ENCODE measurements around the gene LYPD3. TPM values are rescaled to one million over a fixed set of nuclear protein-coding genes. Genes with fewer than 3 reads are reported as not detected.
"Not testable (repeated sequence)": the region's sequence is repeated elsewhere in the genome, so short reads cannot be mapped to it uniquely, and the experiment has no call there.

Gene LYPD3
- total RNA-seq, 1 experiment from 2014 or later, result 0.05 TPM

DNA sequence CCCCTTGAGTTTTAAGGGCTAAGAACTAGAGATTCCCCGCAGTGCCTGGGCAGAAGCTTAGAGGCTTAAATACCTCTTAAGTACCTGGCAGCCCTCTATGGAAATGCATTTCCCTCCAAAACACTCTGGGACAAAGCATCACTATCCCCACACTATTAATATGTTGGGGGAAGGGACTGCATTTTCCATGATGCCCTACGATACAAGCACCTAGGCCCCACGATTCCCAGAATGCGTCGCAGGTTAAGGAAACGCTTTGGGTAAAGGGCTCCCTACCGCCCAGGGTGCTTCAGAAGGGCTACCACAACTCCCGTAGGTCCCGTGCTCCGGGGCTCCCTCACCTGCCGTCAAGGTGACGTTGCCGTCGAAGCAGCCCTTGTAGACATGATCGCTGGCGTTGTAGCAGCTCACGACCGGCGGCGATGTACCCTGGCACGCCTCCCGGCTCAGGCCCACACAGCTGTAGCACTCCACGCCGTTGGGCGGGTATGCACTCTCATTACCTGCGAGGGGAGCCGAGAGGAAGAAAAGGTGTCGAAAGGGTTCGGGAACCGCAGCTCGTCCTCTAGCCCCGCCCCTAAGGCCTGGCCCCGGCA is 2.5 kb downstream of the LYPD3 start:
- DNase-seq (ENCODE audit: low spot score), result no peak

GRCh38 chr19:43462383-43462782 is 3.0 kb downstream of the LYPD3 start:
- DNase-seq (ENCODE audit: low spot score), result no peak

GRCh38 chr19:43461303-43461702 is 4.1 kb downstream of the LYPD3 start:
- no peak for DNase-seq (ENCODE audit: low spot score)

DNA sequence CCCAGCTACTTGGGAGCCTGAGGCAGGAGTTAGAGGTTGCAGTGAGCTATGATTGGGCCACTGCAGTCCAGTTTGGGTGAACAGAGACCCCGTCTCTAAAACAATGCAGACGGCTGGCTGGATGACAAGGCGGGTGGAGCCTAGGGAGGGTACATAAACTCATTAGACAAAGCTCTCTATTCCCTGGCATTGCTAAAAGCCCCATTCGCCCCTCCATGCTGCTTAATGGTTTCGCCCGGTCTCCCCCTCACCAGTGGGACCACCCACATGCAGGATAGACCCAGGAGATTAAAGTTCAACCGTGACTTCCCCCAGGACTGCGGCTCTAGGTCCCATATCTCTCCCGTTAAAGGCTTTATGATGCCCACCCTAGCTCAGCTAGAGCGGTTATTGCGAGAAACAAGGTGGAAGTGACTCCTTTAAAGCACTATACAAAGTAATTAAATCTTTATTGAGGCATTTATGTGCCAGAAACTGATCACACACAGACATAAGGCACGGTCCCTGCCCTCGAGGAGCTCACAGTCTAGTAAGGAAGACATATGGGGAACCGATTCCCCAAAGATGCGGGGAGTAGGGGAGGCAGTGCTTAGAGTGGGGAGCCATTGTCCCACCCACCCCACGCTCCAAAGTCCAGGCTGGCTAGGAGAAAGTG is 4.9 kb downstream of the LYPD3 start:
- no peak for DNase-seq (ENCODE audit: low spot score)

- DNase-seq (ENCODE audit: low spot score), result no peak
These were observed 7.6 kb downstream of the LYPD3 start for GRCh38 chr19:43457809-43458208.

DNA sequence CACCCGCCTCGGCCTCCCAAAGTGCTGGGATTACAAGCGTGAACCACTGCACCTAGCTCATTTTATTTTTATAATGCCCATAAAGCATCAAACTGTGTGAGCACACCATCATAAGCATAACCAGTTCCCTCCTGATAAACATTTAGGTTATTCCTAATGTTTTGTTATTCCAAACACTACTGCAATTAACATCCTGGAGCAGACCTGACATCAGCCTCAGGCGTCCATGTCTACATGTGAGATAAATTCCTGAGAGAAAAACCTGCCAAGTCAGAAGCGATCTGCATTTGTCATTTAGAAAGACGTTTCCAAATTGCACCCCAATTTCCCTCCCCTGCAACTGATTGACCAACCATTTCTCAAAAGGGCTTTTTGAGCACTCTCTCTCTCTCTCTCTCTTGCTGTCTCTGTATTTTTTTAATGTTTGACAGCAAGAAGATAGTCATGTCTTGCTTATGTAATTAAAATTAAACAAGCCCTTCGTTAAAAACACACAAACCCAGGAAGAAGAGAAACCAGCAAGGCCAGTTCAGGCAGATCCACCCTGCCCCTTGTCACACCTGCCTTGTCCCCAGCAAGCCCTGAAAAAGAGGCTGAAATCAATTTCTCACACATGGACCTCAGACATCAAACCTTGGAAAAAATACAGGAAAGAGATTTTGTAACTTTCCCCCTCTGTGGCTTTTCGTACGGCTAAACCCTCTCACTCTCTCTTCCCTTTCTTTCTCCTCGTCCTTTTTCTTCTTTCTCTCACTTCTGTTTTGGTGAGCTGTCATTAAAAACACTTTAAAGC is 9.9 kb downstream of the LYPD3 start:
- DNase-seq (ENCODE audit: low spot score), result peak; percentile 61

DNA sequence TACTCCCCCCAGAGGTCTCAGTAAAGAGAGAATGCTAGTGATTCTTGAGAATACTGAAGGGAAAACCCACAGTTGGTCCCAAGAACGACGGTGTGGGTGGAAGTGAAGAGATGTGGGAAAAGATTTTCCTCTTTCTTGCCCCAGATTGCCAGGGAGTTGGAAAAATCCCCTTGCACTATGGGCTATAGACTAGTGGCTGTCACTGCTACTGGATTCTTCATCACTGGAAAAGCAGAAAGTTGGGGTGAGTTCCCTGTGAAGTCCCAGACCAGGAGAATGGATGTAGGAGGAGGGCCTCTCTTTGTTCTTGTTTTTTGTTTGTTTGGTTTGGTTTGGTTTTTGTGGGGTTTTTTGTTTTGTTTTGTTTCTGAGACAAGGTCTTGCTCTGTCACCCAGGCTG is 11.4 kb downstream of the LYPD3 start:
- DNase-seq (ENCODE audit: low spot score), result no peak

GRCh38 chr19:43452582-43452981 is 12.8 kb downstream of the LYPD3 start:
- DNase-seq (ENCODE audit: low spot score), result no peak

GRCh38 chr19:43450545-43450997 is 14.8 kb downstream of the LYPD3 start:
- no peak for DNase-seq (ENCODE audit: low spot score)

- DNase-seq (ENCODE audit: low spot score), result no peak
These were observed 17.8 kb downstream of the LYPD3 start for GRCh38 chr19:43447655-43448054.

DNA sequence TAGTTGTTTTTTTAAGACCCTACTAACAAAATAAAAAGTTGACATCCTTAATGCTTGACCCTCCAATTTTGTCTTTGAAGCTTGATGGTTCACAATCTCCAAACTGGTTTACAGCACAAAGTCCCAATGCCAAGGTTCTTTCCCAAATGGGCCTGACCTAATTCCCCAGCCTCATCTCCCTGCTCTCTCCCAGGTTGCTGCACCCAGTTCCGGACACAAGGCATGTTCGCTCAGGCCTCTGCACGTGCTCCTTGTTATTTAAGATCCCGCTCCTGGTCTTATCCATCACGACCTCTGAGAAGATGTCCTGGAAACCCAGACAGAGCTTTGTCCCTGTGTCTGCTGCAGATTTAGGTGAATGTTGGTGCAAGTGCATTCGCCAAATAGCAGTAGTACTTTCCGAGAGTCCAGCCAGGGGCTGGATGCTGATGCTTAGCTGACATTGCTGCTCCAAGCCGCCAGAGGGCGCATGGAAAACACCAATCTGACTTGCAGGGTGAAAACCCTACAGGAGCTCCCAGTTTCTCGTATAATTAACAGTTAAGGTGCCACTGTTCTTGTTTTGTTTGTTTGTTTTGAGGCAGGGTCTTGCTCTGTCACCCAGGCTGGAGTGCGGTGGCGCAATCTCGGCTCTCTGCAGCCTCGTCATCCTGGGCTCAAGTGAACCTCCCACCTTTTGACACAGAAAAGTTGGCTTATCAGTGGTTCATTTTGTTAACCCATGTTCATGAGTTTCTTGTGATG is 18.5 kb downstream of the LYPD3 start:
- peak; percentile 95 for DNase-seq (ENCODE audit: low spot score)

DNA sequence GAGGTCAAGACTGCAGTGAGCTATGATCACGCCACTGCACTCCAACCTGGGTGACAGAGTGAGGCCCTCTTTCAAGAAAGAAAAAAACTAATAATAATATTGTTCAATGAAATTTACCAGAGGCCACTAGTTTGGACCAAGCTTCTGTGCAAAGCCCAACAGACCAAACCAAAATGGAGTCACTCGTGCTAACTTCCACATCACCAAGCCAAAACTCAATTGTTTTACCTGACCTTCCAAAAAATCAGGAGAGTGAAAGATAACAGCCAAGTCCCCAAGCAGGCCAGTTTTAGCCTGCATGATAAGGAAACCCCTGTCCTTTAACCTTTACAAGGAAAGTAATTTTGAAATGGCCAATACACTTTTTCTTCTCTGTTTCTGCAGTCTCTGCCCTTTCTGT is 20.0 kb downstream of the LYPD3 start:
- DNase-seq (ENCODE audit: low spot score), result no peak

- DNase-seq (ENCODE audit: low spot score), result no peak
These were observed 20.7 kb downstream of the LYPD3 start for GRCh38 chr19:43444531-43445287.

- DNase-seq (ENCODE audit: low spot score), result not testable (repeated sequence)
These were observed 21.3 kb downstream of the LYPD3 start for GRCh38 chr19:43444091-43444490.

- DNase-seq (ENCODE audit: low spot score), result no peak
These were observed 23.7 kb downstream of the LYPD3 start for GRCh38 chr19:43441716-43442115.

DNA sequence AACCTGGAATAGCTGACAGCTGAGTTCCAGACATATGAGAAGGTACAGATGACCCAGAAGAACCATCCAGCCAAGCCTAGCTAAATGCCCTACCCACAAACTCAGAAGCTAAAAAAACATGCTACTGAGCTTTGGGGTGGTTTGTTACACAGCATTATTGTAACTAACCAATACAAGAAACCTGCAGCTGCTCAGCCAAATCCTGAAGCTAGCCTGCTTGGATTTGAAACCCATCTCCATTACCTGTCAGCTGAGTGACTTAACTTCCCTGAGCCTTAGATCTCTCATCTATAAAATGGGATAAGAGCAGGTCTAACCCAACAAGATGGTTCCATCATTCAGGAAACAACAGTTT is 25.7 kb downstream of the LYPD3 start:
- no peak for DNase-seq (ENCODE audit: low spot score)

- peak; percentile 76 for DNase-seq (ENCODE audit: low spot score)
These were observed 26.2 kb downstream of the LYPD3 start for GRCh38 chr19:43439032-43439708.

DNA sequence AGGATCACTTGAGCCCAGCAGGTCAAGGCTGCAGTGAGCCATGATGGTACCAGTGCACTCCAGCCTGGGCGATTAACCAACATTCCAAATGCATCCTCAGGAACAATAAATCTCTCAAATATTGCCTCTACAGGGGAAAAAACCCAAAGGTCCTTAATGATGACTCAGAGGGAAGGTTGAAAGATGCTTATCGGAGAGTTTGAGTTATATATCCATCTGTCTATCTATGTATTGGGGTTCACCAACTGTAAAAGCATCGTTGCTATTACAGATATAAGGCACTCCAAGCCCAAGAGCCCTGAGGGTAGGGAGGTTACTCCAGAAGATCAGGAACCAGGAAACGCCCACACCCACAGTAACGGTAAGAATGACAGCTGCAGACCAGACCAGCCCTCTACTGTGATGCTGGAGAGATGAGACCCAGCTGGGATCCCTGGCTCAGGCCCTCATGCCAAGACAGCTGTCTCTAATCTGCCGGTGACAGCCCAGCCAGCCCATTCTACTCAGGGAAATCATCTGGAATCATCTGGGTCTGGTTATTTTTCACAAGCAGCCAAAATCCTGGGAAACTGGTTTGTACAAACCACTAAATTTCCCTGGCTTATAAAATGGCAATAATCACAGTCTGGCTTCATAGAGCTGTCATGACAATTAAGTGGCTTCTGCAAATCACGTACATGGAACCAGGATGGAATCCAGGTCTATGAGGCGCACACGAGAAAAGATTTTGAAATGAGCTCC is 26.9 kb downstream of the LYPD3 start:
- DNase-seq (ENCODE audit: low spot score), result peak; percentile 68

GRCh38 chr19:43437712-43438111 is 27.7 kb downstream of the LYPD3 start:
- no peak for DNase-seq (ENCODE audit: low spot score)

DNA sequence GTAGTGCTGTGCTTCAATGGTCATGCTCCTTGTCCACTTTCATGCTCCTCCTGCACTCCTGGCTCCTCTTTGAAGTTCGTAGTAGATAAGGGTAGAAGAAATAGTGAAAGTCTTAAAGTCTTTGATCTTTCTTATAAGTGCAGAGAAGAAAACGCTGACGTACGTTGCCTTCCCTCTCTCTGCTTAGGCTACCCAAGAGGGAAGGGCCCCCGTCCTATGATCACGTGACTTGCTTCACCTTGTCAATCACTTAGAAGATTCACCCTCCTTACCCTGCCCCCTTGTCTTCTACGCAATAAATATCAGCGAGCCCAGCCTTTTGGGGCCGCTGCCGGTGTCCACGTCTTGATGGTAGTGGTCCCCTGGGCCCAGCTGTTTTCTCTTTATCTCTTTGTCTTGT is 28.1 kb downstream of the LYPD3 start:
- DNase-seq (ENCODE audit: low spot score), result not testable (repeated sequence)
